ENCODE results near the gene MED6.

DNA sequence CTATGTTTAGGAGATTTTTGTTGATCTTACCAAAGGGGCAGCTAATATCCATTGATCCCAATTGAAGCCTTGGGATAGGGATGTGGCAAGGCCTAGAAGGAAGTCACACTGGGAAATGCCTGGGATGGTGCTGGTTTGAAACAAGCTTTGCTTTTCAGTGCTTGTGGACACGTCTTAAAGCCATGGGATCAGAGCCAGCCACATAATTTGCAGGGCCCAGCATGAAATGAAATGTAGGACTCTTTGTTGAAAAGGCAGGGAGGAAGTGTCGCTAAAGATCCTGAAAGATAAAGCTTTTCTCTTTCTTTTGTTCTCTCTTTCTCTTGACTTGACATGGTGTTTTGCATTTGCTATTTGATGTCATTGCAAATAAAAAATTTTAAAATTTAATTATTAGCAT lies 46.2 kb upstream of the MED6 start:
- TF ChIP-seq, protein P1, sequence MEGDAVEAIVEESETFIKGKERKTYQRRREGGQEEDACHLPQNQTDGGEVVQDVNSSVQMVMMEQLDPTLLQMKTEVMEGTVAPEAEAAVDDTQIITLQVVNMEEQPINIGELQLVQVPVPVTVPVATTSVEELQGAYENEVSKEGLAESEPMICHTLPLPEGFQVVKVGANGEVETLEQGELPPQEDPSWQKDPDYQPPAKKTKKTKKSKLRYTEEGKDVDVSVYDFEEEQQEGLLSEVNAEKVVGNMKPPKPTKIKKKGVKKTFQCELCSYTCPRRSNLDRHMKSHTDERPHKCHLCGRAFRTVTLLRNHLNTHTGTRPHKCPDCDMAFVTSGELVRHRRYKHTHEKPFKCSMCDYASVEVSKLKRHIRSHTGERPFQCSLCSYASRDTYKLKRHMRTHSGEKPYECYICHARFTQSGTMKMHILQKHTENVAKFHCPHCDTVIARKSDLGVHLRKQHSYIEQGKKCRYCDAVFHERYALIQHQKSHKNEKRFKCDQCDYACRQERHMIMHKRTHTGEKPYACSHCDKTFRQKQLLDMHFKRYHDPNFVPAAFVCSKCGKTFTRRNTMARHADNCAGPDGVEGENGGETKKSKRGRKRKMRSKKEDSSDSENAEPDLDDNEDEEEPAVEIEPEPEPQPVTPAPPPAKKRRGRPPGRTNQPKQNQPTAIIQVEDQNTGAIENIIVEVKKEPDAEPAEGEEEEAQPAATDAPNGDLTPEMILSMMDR (IDR thresholded peaks at IDR 0.05; ENCODE audit: low read depth, low read length) = no peak
- no peak for TF ChIP-seq POLR2A (IDR thresholded peaks at IDR 0.05; ENCODE audit: extremely low read depth, insufficient read length)
- no peak for TF ChIP-seq MYC (IDR thresholded peaks at IDR 0.05; ENCODE audit: low read depth, low read length)
- TF ChIP-seq, protein P2, sequence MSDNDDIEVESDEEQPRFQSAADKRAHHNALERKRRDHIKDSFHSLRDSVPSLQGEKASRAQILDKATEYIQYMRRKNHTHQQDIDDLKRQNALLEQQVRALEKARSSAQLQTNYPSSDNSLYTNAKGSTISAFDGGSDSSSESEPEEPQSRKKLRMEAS (IDR thresholded peaks at IDR 0.05; ENCODE audit: low read depth, low read length) = no peak

Measured in NB4 (cell line).